GM18951 (cell line): ENCODE results near the gene STXBP1.
"Not testable (repeated sequence)": the region's sequence is repeated elsewhere in the genome, so short reads cannot be mapped to it uniquely, and the experiment has no call there.

Experiments
- POLR2A ChIP-seq: IDR thresholded peaks from 4 replicates; pipeline ENCODE4 v1.6.1; 2011; ENCODE audit warnings: mild to moderate bottlenecking; ENCODE audit not compliant: insufficient read length, insufficient read depth; ENCODE audit errors: extremely low read depth
- in situ Hi-C: fragments of 300-500 bp; cut with MboI; formaldehyde crosslinking; loops from one replicate; pipeline ENCODE4 v1.12.0; 2022; ENCODE audit warnings: low sequenced_read_pairs, mixed read lengths, inconsistent platforms; ENCODE audit not compliant: unreplicated experiment

STXBP1 gene

DNA sequence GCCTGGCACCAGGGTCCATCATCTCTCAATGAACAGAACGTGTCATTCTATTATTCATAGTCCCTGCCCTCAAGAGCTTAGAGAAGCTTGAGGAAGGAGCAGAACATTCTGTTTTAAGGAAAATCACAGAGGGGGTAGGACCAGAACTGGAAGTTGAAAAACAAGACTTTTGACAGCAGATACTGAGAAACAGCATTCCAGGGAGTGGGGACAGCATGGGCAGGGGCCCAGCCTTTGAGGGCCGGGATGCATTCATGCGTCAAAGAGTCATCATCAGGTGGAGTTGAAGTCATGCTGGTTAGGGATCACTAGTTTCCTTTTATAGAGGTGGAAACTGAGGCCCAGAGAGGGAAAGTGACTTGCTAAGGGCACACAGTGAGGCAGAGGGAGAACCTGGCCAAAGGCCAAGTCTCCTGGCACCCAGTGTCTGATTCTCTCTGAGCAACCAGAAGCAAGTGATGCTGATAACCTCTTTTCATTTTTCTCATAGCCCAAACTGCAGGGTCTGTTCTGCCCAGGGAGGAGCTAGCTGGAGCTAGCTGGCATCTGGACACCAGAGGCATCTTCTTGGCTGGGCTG lies 41.5 kb upstream of the STXBP1 start:
- TF ChIP-seq POLR2A: no peak
- in situ Hi-C loops: no loop called here

DNA sequence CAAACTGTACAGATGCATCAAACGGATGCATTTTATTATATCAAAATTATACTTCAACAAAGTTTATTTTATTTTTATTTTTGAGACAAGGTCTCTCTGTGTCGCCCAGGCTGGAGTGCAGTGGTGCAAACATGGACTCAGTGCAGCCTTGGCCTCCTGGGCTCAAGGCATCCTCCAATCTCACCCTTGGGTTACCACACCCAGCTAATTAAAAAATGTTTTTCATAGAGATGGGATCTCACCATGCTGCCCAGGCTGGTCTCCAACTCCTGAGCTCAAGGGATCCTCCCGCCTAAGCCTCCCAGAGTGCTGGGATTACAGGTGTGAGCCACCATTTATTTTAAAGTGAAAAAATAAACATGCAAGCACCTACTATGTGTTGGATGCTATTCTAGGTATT lies 40.1 kb upstream of the STXBP1 start:
- TF ChIP-seq POLR2A: no peak
- in situ Hi-C loops: no loop called here

DNA sequence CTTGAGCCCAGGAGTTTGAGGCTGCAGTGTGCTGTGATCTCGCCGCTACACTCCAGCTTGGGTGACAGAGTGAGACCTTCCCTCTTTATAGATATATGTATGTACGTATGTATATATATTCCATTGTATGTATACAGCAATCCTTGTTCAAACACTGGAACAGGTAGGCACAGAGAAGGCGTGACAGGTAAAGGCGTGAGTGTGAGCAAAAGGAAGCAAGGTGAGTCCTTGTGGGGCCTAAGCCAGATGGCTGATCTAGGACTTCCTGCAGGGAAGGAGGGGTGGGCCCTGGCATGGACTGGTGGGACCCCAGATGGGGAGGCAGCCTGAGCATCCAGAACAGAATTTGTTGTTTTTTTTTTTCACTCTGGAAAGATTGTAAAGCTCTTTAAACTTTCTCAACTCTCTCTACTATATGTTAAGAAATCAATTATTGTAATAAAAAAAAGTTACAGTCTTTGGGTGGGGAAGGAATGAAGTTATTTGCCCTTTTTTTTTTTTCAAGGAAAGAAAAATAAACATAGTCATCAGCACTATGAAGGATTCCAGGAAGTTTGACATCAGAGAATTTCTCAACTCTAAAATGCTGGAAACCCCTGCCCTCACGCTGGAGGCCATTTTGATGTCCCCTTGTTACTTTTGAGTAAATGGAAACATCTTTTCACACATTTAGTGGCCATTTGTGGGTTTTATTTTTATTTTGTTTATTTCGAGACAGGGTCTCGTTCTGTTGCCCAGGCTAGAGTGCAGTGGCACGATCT lies 38.9 kb upstream of the STXBP1 start:
- TF ChIP-seq POLR2A: no peak
- in situ Hi-C loops: no loop called here

DNA sequence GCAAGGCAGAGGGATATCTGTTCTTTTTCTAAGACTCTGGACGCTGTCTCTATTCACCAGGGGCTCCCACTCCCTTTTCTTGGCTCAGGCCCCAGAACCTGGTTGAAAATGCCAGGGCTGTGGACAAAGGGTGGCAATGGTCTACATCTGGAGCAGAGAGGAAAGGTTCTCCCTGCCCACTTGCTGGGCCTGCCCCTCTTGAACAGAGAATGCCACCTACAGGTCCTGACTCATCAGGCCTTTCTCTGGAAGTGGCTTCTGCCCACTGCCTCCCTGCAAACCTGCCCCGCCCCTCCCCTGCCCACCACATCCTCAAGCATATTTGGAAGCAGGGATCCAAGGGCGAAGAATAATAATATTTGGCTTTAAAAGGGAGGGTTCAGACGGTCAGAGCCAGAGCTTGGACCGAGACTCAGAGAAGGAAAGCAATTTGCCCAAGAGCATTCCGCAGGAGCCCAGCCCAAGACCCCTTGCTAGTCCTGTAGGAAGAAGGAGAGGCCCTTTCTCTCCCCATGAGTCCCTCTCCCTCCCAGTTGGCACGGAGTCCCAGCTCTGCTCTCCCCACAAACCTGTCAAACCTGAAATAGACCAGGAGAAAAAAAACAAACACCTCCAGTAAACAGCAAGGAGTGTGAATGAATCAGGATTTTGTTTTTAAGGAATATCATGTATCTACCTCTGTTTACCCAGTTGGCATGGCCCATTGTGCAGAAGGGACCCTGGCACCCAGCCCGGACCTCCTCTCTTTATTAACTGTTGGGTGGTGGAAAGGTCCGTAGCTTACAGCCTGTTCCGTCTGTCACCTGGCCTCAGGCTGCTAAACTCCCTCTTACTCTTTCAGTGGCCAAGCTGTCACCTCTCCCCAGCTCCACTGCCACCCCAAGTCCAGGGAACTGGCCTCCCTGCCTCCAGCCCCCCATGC lies 37.7 kb upstream of the STXBP1 start:
- no peak for TF ChIP-seq POLR2A
- in situ Hi-C loops: no loop called here

DNA sequence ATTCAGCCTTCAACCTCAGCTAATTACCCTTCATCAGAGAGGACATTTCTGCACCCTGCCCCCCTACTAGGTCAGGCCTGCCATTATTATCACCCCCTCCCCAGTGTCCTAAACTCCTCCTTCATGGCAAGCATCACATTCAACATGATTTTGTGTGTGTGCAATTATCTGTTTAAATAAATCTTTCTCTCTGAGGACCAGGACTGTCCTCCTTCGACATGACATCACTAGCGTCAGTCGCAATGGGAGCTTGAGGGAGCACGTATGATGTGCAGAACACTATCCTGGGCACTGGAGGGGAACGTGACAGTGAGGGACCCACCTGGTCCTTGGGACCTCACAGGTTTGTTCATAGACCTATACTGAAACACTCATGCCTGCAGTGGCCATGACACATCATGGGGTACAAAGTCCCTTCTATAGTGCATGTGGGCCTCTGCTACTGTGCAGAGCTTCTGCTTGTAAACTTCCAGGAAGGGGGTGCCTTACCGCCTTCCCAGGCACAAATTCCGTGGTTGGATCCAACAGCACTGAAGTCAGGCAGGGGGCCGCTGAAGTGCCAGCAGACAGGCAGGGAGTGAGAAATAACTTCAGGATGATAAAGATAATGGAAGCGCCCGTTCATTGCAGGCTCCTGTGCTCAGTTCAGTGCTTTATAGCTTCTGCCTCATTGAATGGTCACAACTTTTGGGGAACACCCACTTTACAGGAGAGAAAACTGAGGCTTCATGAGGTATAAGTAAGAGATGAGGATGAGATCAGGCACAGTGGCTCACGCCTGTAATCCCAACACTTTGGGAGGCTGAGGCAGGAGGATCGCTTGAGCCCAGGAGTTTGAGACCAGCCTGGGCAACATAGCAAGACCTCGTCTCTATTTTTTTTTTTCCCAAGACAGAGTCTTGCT lies 36.0 kb upstream of the STXBP1 start:
- TF ChIP-seq POLR2A: no peak
- in situ Hi-C loops: no loop called here

DNA sequence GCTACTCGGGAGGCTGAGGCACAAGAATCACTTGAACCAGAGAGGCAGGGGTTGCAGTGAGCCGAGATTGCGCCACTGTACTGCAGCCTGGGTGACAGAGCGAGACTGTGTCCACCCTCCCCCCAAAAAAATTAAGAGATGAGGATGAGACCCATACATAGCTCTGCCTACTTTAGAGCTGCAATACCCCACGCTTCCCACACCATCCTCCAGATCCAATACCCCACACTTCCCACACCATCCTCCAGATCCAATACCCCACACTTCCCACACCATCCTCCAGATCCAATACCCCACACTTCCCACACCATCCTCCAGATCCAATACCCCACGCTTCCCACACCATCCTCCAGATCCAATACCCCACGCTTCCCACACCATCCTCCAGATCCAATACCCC lies 34.9 kb upstream of the STXBP1 start:
- in situ Hi-C loops: not testable (repeated sequence)

DNA sequence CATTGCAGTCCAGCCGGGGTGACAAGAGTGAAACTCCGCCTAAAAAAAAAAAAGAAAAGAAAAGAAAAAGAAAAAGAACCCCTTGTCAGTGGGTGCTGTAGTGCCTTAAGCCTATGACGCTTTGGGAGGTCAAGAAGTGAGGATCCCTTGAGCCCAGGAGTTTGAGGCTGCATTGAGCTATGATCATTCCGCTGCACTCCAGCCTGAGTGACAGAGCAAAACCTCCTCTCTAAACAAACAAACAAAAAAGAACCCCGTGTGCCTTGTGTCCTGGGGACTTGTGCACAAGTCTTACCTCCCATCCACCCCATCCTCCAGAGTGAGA lies 33.5 kb upstream of the STXBP1 start:
- TF ChIP-seq POLR2A: no peak
- in situ Hi-C loops: no loop called here

DNA sequence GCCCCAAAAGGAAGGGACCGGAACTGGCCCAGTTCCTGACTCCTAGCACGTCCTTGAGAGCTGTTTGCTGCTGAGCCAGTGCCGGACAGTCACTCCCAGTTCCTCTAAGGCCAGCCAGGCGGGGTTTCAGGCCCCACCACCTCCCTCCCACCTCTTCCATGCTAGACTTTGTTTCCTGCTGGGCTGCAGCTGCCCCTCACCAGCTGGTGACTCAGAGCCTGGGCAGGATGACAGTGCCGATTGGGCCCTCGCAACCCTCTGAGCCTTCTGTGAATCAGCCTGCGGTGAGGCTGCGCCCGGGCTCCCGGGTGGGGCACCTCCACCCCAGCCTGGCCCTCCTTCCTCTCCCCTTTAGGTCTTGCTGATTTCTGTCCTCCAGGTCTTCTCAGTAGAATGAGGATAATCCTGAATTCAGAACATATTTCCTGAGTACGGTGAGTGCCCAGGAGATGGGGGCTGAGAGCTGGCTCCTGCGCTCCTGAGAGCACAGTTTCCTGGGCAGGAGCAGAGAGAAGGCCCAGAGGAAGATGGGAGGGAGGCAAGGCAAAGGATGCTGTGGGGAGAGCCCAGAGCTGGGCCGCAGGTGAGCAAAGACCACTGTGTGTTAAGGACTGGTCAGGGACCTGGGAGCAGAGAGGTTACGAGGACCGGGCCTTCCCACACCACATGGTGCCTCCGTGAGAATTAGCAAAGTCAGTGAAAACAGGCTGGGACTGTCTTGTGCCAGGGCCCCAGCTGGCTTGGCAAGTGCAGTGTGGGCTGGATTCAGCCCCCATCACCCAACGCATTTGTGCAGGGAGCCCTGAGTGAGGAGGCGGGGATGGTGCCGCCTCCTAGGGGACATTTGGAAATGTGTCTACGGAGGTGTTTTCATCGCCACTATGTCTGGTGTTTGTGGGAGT lies 32.9 kb upstream of the STXBP1 start:
- no peak for TF ChIP-seq POLR2A
- in situ Hi-C loops: no loop called here

DNA sequence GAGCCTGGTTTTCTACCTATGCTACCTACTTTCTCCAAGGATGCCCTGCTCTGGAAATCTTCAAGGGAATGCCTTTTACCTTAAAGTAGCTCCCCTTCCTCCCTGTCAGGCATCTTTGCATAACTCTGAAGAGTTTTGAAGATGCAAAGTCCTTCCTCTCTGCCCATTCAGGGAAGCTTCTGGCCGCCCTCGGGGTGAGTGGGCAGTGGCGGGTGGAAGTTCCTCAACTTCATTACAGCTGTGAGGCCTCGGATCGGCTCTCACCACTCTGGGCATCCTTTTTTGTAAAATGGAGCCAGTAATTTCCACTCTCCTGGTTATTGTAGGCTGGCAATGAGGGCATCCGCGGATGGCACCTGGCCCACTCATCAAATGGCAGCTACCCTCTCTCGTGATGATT lies 31.7 kb upstream of the STXBP1 start:
- in situ Hi-C loops: loop anchor here (10.0 kb wide), 1 partner anchor 66 kb away; no protein-coding TSS in a partner anchor

DNA sequence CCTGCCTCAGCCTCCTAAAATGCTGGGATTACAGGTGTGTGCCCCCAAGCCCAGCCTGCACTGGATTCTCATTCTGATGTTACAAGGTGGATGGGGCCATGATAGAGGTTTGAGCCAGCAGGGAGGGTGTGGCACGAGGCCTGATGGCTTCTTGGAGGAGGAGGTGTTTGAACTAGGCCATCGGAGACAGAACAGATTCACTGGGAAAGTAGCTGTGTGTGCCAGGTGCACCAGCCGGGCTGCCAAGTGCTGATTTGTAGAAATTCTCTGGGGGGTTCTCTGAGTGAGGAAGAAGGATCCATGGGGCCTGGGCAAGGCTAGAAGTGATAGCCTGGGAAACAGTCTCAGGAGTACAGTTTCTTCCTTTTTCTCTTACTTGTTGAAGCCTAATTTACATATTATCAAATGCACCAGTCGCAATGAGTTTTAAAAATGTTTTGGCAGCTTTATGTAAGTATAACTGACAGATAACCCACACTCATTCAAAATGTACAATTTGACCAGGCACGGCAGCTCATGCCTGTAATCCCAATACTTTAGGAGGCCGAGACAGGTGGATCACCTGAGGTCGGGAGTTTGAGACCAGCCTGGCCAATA lies 31.1 kb upstream of the STXBP1 start:
- no peak for TF ChIP-seq POLR2A
- in situ Hi-C loops: loop anchor here (10.0 kb wide), 1 partner anchor 66 kb away; no protein-coding TSS in a partner anchor

More for the DNA sequence above, 31.7 kb upstream of the STXBP1 start:
- no peak for TF ChIP-seq POLR2A

DNA sequence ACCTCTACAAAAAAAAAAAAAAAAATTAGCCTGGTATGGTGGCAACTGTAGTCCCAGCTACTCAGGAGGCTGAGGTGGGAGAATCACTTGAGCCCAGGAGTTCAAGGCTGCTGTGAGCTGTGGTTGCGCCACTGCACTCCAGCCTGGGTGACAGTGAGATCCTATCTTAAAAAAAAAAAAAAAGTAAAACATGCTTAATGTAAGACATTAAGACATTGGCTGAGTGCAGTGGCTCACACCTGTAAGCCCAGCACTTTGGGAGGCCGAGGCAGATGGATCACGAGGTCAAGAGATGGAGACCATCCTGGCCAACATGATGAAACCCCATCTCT lies 27.6 kb upstream of the STXBP1 start:
- in situ Hi-C loops: loop anchor here (10.0 kb wide), 1 partner anchor 70 kb away; no protein-coding TSS in a partner anchor
